GM21786 (cell line): Measurements from ENCODE around the gene THPO.
"Not testable (repeated sequence)": the region's sequence is repeated elsewhere in the genome, so short reads cannot be mapped to it uniquely, and the experiment has no call there.

Source experiments
- ATAC-seq: cut with Tn5 transposase; IDR thresholded peaks from one replicate; pipeline ENCODE4 v1.9.1; 2021; ENCODE audit not compliant: unreplicated experiment

THPO gene

DNA sequence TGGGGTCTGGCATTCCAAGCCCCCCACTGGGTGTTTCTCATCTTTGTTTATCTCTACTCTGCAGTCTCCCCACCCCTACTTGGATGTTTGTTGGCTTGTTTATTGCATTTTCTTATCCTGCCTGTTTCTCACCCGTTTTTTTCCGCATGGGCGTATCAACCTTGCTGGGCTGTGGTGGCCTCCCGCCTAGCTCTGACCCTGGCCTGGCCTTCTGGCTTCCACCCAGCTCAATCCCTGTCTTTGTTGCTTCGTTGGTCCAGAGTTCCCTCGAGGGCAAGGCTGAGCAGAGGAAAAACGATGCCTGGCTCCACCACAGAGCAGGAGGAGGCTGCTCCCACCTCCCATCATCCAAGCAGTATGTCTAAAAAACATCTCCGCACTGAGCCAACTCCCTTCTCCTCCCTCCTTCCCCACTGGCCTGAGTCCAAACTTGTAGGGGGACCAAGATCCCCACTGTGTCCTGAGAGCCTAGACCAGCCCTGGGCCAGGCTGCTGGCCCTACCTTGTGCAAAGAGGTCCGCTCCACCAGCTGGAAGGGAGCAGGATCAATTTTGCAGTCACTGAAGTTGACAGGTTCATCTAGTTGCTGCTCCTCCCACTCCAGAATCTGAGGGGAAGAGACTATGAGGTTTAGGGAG, 26.4 kb downstream of the THPO start:
- ATAC-seq = no peak

DNA sequence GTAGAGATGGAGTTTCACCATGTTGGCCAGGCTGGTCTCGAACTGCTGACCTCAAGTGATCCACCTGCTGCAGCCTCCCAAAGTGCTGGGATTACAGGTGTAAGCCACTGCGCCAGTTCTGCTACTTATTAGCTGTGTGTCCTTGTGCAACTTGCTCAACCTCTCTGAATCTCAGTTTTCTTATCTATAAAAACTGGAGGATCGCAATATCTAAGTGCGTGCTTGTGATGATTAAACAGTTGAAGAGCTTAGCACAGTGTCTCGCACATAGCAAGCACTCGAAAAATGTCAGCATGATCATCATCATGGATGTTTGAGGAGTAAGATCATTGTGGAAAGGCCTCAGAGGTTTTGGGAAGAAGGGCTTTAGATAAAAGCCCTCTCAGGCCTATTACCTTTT, 27.4 kb downstream of the THPO start:
- ATAC-seq = no peak

DNA sequence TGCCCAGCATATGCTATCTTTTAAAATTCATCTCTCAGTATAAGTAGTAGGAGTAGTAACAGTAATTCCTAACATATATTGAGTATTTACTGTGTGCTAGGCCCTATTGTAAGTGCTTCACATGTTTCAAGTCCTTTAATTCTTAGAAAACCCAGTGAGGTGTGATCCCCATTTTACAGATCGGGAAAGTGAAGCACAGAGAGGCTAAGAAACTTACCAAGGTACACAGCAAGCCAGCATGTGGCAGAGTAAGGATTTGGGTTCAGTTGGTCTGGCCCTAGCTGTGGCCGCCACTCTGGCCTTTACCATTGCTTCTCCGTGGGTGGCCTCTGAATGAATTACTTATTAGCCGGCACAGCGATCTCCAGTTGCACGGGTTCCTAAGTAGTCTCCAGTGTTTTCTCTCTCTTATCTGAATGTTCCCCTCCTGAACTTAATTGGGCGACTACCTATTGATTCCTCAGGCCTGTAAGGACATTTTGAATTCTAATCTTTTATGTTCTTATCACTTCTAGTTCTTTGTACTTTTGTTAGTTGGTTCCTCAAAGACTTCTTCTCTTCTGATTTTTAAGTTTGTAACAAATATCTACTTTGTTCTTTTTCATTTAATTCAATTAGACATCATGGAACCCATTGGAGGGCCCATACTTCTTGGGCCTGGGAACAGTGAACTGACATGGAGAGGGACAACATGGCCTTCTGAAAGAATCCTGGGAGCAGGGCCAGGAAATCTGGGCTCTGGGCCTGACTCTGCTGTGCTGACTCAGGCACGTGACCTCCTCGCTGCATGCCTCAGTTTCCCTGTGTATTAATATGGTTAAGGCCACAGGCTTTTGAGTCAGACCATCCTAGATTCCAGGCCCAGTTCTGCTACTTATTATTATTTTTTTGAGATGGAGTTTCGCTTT, 28.2 kb downstream of the THPO start:
- ATAC-seq = no peak

DNA sequence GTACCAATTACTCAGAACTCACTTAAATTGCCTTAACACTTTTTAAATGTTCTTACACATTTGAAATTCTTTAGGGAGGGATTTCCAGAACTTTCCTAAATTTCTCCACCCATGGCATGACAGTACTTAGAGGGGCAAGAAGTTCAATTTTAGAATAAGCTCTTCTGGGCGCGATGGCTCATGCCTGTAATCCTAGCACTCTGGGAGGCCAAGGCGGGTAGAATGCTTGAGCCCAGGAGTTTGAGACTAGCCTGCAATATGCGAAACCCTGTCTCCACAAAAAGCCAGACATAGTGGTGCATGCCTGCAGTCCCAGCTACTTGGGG, 30.0 kb downstream of the THPO start:
- no peak for ATAC-seq

DNA sequence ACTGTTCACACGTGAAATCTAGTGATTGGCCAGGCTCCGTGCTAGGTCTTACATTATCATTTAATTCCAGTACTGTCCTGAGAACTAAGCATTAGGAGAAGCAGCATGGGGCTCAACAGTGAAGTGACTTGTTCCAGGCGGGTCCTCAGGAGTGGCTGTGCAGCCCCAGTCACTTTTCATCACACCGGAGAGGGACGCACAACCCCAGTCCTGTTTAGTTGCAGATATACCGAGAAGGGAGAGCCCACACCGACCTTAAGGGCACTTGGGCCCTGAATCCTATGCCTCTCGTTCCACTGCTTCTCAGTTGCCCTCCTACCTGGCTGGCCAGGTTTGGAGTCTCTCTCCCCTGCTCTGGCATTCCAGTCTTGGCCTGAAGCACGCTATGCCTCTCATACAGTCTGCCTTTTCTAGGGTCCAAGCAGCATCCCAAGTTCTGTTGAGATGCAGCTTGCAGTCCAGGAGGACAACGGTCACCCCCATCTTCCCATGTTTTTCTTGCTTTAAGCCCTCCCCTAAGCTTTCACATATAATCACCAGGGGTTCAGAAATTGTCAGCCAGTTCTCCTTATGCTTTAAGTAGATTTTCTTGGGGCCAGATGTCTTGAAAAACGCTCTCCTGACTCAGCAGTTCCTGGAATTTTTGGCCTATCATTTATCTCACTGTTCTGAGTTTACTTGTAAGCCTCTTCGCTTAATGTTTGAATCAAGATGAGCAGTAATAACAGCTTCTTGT, 30.5 kb downstream of the THPO start:
- no peak for ATAC-seq

DNA sequence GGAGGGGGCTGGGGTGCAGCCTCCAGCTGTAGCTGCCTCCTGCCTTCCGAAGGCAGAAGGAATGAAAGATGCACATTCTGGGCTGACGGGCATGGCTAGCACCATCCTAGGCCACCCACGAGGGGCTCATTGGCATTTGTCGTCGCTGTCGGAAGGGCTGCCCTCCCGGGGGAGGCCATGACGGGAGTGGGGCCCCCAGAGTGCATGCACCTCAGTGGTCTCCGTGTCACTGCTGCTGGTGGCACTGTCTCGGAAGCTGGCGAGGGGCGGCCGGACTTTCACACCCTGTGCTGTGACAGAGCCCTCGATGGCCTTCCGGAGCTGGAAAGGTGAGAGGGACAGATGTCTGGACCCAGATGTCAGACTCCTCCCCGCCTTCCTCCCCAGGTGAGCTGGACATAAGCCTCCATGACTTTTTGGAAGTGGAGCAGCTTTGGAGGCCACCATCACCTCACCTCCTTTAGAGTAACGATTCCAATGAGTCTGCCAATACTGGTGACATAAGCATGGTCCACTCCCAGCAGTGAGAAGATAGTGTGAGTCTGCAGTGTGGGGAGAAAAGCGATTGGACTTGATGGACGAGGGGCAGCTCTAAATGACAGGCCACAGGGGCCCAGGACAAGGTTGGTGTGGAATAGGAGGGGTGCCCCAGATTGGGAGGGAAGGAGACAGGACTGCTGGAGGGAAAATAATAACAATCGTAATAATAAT, 31.4 kb downstream of the THPO start:
- no peak for ATAC-seq

DNA sequence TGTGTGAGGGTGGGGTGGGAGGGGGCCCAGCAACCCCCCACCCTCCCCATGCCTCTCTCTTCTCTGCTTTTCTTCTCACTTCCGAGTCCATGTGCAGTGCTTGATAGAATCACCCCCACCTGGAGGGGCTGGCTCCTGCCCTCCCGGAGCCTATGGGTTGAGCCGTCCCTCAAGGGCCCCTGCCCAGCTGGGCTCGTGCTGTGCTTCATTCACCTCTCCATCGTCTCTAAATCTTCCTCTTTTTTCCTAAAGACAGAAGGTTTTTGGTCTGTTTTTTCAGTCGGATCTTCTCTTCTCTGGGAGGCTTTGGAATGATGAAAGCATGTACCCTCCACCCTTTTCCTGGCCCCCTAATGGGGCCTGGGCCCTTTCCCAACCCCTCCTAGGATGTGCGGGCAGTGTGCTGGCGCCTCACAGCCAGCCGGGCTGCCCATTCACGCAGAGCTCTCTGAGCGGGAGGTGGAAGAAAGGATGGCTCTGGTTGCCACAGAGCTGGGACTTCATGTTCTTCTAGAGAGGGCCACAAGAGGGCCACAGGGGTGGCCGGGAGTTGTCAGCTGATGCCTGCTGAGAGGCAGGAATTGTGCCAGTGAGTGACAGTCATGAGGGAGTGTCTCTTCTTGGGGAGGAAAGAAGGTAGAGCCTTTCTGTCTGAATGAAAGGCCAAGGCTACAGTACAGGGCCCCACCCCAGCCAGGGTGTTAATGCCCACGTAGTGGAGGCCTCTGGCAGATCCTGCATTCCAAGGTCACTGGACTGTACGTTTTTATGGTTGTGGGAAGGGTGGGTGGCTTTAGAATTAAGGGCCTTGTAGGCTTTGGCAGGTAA, 32.5 kb downstream of the THPO start:
- peak; percentile 80 for ATAC-seq

DNA sequence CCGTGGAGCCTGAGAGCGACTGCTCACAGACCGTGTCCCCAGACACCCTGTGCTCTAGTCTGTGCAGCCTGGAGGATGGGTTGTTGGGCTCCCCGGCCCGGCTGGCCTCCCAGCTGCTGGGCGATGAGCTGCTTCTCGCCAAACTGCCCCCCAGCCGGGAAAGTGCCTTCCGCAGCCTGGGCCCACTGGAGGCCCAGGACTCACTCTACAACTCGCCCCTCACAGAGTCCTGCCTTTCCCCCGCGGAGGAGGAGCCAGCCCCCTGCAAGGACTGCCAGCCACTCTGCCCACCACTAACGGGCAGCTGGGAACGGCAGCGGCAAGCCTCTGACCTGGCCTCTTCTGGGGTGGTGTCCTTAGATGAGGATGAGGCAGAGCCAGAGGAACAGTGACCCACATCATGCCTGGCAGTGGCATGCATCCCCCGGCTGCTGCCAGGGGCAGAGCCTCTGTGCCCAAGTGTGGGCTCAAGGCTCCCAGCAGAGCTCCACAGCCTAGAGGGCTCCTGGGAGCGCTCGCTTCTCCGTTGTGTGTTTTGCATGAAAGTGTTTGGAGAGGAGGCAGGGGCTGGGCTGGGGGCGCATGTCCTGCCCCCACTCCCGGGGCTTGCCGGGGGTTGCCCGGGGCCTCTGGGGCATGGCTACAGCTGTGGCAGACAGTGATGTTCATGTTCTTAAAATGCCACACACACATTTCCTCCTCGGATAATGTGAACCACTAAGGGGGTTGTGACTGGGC, 33.3 kb downstream of the THPO start:
- ATAC-seq = no peak

DNA sequence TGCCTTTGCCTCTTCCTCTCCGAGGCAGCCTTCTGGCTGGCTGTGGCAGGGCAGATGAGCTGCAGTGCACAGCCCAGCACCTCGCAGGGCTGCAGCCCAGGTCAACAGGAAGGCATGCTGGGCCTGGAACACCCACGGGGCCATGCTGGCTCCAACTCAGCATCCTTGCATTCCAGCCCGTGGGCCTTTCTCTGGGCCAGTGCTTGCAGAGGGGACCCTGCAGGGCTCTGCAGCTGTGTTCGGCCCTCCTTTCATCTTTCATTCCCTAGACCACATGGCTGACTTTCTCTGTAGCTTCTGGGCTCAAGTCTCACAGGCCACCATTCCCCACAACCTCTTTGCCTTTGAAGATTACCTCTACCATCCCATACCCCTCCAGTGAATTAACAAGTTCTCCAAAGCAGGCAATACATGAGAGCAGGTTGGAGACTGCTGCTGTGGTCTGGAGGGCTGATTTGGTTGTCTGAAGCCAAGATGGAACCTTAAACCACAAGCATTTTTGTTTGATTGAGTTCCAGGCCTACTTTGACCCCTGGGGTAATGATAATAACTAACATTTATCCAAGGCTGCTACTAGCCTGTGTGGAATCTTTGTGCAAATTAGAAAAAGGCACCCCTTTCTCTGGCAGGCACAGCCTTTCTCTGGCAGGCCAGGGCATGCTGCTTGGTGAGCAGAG, 34.7 kb downstream of the THPO start:
- ATAC-seq = no peak

DNA sequence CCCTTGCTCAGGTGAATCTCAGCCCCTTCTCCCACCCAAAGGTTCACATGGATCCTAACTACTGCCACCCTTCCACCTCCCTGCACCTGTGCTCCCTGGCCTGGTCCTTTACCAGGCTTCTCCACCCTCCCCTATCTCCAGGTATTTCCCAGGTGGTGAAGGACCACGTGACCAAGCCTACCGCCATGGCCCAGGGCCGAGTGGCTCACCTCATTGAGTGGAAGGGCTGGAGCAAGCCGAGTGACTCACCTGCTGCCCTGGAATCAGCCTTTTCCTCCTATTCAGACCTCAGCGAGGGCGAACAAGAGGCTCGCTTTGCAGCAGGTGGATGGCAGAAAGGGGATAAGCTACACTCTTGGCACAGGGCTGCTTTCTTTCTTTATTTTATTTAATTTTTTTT, 36.1 kb downstream of the THPO start:
- no peak for ATAC-seq

DNA sequence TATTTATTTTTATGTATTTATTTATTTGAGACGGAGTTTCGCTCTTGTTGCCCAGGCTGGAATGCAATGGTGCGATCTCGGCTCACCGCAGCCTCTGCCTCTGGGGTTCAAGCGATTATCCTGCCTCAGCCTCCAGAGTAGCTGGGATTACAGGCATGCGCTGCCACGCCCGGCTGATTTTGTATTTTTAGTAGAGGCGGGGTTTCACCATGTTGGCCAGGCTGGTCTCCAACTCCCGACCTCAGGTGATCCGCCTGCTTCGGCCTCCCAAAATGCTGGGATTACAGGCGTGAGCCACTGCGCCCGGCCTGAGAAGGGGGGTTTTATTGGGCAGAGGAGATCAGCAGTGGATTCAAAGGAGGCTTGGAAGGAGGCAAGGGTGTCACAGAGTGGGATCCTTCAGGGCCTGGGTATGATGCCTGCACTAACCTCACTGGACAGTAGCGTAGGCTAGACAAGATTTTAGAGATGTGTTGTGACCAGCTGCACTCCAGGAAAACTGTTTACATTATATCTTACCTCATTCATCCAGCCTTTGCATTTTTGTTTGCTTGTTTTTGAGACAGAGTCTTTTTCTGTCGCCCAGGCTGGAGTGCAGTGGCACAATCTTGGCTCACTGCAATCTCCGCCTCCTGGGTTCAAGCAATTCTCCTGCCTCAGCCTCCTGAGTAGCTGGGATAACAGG, 38.4 kb downstream of the THPO start:
- ATAC-seq = not testable (repeated sequence)

DNA sequence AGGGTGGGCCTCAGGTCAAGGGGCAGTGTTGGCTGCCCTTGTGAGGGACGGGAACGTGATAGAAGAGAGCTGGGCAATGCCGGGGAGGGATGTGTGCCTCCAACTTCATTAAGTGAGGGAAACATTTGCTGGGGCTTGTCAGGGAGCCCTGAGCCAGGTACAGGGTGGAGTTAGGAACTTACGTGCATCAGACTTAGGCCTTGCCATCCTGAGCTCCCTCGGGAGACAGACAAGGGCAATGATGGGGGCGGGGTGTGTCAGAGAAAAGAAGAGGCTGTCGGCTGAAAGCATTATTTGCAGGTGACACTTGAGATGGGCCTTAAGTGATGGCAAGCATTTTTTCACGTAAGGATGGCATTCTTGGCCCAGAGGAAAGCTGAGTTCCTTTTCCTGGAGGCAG, 39.0 kb downstream of the THPO start:
- ATAC-seq = no peak

DNA sequence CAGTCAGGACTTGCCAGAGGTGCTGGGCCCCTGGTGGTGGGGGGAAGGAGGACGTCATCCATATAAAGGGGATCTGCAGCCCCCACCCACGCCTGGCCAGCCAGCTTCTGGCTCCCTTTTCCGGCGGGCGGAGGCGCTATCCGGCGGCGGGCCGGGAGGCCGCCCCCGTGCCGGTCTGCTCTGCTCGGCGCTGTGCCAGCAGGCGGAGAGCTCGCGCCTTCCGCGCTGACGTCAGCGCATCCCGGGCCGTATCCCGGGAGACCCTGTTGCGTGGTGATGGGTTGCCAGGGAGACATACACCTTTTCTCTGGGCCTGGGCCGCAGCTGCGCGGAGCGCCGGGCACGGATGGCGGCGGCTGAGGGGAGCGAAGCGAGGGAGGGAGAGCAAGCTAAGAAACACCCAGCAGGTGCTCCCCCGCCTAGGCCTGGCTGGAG, 39.5 kb downstream of the THPO start:
- no peak for ATAC-seq

DNA sequence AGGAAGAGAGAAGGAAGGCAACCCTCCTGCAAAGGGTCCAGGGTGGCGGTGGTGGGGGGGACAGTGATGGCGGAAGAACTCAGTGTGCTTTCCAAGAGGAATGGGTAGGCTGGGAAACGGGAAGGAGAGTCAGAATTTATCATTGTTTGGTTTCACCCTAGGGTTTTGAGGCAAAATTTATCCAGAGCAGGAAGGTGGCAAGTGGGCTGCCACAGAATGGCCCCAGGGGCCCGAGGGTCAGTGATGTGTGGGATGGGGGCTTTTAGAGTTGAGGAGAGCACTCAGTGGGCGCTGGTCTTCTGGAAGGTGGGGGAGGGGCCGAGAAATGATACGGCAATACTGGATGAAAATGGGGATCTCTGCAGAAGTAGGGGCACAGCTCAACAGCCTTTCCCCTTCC, 40.0 kb downstream of the THPO start:
- ATAC-seq = no peak

DNA sequence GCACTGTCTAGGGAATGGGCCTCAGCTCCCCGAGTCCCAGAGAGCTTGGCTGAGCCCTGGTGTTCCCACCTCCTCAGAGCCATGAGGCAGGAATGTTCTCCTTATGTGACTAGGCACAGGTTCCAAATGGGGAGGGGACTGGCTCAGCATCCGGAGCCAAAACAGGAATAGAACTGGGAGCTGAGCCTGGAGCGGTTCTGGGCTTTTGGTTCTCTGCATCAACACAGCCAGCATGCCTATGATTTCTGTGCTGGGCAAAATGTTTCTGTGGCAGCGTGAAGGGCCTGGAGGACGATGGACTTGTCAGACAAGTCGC, 40.6 kb downstream of the THPO start, which contains the start of gene FAM131A:
Gene FAM131A (plus strand): TSS at position 202 of the 316 bp plus-strand sequence. CDS start 31 bp downstream, at position 233.
- ATAC-seq = no peak

DNA sequence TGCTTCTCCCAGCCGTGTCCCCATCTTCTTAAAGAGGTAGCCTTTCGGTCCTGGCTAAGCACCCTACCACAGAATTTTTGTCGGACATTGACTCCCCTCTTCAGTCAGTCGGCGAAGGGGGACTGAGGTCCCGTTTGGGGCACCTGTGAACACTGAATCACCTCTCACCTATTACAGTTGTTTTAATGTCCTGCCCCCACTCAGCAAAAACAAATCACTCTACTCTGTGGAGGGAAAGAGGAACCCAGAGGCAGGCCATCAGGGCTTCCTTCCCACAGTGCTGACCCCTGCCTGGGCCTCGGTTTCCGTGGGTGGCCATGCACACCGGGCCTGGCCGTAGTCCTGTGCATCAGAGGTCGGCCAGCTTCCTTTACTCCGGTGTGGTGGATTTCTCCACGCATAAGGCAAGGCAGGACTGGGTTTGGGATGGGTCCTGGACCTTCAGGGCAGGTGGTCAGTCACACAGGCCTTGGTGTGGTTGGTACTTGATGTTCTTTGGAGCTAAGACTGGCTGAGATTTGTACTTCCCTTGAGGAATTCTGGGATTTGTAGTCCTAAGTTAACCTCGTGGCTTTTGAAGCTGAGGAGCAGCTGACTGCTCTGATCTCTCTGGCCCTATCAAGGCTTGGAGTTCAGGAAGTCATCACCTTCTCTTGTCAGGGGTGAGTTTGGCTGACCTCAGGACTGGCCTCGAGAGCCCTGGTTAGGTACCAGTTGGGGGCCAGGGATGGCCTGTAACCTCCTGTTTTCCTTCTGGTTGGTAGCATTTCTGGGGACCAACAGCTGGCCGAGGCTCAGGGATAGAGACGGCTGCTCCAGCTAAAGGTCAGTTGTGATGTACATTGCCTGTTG, 41.2 kb downstream of the THPO start:
- no peak for ATAC-seq

DNA sequence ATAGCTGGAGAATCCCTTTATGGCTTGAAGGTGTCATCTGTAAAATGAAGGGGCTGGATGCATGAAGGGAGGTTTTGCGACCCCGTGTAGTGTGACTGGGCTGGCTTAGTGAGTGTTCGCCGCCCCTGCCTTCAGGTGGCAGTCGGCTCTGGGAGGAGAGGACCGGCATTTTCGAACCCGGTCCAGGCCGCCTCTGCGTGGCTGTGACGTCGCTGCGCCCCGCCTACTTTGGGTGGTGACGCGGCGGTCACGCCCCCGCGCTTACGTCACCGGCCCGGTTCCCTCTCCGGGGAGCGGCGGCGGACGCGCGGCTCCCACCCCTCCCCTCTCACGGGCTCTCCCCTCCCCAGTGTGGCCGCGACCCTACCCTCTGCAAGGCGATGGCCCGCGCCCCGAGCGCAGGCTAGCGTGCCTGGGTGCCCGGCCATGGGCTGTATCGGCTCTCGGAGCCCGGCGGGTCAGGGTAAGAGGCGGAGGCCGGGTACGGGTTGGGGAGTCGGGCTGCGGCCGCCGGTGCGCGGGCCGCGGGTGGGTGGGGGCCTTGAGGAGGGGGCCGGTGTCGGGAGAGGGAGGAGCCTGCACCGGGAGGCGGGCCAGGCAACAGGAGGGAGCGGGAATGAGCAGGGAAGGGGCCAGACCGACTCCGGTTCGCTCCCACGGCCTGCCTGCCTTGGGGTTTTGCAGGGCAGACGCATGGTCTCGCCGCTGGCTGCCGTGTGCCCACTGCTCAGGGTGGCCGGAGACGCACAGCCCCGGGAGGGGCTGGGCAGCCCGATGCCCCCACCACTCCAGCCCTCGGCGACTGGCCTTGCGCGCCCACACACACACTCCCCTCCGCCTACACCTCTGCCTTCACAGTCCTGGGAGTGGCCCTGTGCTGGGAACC, 42.1 kb downstream of the THPO start:
- peak; percentile 76 for ATAC-seq
